HG03378 (cell line): ENCODE results near the gene TRAPPC4.
A peak's percentile ranks its signal among the peaks of the same experiment; 100 is the strongest.
"Not testable (repeated sequence)": the region's sequence is repeated elsewhere in the genome, so short reads cannot be mapped to it uniquely, and the experiment has no call there.

ENCODE experiments used
- ATAC-seq: cut with Tn5 transposase; IDR thresholded peaks from one replicate; pipeline ENCODE4 v1.9.1; 2021; ENCODE audit warnings: mild to moderate bottlenecking, moderate library complexity; ENCODE audit not compliant: unreplicated experiment

TRAPPC4 gene

GRCh38 chr11:119012629-119013170, 5.9 kb upstream of the TRAPPC4 start:
- no peak for ATAC-seq

- no peak for ATAC-seq
Measured at GRCh38 chr11:119014209-119014924, 4.2 kb upstream of the TRAPPC4 start.

- no peak for ATAC-seq
Measured at GRCh38 chr11:119015054-119015611, 3.4 kb upstream of the TRAPPC4 start.

GRCh38 chr11:119016216-119017009, 2.2 kb upstream of the TRAPPC4 start:
- no peak for ATAC-seq

- ATAC-seq: not testable (repeated sequence)
Measured at GRCh38 chr11:119017377-119017776, 1.2 kb upstream of the TRAPPC4 start.

GRCh38 chr11:119019996-119020395, 1.4 kb downstream of the TRAPPC4 start:
- ATAC-seq: no peak

GRCh38 chr11:119021631-119022030, 3.1 kb downstream of the TRAPPC4 start:
- no peak for ATAC-seq

GRCh38 chr11:119023741-119024140, 5.2 kb downstream of the TRAPPC4 start:
- ATAC-seq: no peak

- ATAC-seq: no peak
Measured at GRCh38 chr11:119024430-119025098, 6.0 kb downstream of the TRAPPC4 start.

- no peak for ATAC-seq
Measured at GRCh38 chr11:119025099-119025473, 6.5 kb downstream of the TRAPPC4 start.

GRCh38 chr11:119025541-119025940, 7.0 kb downstream of the TRAPPC4 start:
- no peak for ATAC-seq

GRCh38 chr11:119025978-119026766, 7.6 kb downstream of the TRAPPC4 start:
- ATAC-seq: no peak

GRCh38 chr11:119026970-119027369, 8.4 kb downstream of the TRAPPC4 start:
- ATAC-seq: no peak

- no peak for ATAC-seq
Measured at GRCh38 chr11:119027561-119028345, 9.2 kb downstream of the TRAPPC4 start.

GRCh38 chr11:119028346-119029068, 9.9 kb downstream of the TRAPPC4 start:
- ATAC-seq: no peak

- ATAC-seq: no peak
Measured at GRCh38 chr11:119029069-119029339, 10.4 kb downstream of the TRAPPC4 start.

- peak; percentile 31 for ATAC-seq
Measured at GRCh38 chr11:119029340-119030028, 10.9 kb downstream of the TRAPPC4 start.

- ATAC-seq: no peak
Measured at GRCh38 chr11:119030029-119030328, 11.4 kb downstream of the TRAPPC4 start.
